ENCODE data around the gene FAM174B. TPM values are rescaled to one million over a fixed set of nuclear protein-coding genes. Genes with fewer than 3 reads are reported as not detected.

The FAM174B gene
- total and polyA plus RNA-seq, 3 donors from 2014 or later: 15.7 to 18.7 (median 18.6) TPM

DNA sequence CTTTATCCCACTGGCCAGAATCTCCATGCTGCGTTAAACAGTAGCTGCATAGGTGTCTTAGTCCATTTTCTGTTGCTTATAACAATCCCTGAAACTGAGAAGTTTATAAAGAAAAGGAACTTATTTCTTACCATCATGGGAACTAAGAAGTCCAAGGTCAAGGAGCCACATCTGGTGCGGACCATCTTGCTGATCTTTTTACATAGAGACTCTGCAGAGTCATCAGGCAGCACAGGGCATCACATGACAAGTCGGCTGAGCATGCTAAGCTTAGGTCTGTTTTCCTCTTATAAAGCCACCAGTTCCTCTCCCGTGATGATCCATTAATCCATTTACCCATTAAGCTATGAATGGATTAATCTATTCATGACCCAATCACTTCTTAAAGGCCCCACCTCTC lies 22.4 kb upstream of the FAM174B start:
- WGBS, 2 donors: 50 to 58% methylated on average over 4 of the region's 4 CpGs
- Histone ChIP-seq H3K9me3 (no peaks in the 10 kb centered on the region), H3K27me3 (no peaks in the 10 kb centered on the region), H3K4me3 (no peak overlapping the region), H3K27ac (no peak overlapping the region), H3K4me1 (no peaks in the 10 kb centered on the region), H3K36me3 (ENCODE audit: low read depth, missing control alignments) (no peaks in the 10 kb centered on the region)
- DNase-seq: peak; percentile 76
- intact Hi-C loops (cut with DNase I; ENCODE audit: low total_unique reads): no loop called here
- TF ChIP-seq, protein P1, sequence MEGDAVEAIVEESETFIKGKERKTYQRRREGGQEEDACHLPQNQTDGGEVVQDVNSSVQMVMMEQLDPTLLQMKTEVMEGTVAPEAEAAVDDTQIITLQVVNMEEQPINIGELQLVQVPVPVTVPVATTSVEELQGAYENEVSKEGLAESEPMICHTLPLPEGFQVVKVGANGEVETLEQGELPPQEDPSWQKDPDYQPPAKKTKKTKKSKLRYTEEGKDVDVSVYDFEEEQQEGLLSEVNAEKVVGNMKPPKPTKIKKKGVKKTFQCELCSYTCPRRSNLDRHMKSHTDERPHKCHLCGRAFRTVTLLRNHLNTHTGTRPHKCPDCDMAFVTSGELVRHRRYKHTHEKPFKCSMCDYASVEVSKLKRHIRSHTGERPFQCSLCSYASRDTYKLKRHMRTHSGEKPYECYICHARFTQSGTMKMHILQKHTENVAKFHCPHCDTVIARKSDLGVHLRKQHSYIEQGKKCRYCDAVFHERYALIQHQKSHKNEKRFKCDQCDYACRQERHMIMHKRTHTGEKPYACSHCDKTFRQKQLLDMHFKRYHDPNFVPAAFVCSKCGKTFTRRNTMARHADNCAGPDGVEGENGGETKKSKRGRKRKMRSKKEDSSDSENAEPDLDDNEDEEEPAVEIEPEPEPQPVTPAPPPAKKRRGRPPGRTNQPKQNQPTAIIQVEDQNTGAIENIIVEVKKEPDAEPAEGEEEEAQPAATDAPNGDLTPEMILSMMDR (IDR thresholded peaks at IDR 0.05): no peak
- TF ChIP-seq POLR2A (IDR thresholded peaks at IDR 0.05): no peak

DNA sequence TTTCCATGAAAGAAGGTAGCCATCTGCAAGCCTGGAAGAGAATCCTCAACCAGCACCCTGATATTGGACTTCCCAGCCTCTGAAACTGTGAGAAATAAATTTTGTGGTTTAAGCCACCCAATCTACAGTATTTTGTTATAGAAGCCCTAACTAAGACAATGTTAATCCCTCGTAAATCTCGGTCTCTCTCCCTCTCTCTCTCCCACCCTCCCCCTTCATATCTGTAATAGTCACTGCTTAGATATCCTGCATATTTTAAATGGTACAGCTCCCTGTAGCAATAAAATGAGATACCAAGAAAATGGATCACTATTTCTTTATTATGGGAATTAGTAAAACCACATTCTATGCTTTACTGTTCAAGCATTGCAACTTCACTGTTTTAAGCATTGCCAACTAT lies 21.0 kb upstream of the FAM174B start:
- intact Hi-C loops (cut with DNase I; ENCODE audit: low total_unique reads): no loop called here
- H3K27me3 ChIP-seq: no peaks in the 10 kb centered on the region
- no peak for DNase-seq
- H3K27ac ChIP-seq: no peak overlapping the region
- H3K4me3 ChIP-seq: no peak overlapping the region
- TF ChIP-seq POLR2A (IDR thresholded peaks at IDR 0.05): no peak
- TF ChIP-seq, protein P1 (IDR thresholded peaks at IDR 0.05): no peak
- H3K36me3 ChIP-seq (ENCODE audit: low read depth, missing control alignments): no peaks in the 10 kb centered on the region
- no peaks in the 10 kb centered on the region for H3K9me3 ChIP-seq
- H3K4me1 ChIP-seq: no peaks in the 10 kb centered on the region
- 96 to 98% methylated on average over 2 of the region's 2 CpGs for WGBS, 2 donors

DNA sequence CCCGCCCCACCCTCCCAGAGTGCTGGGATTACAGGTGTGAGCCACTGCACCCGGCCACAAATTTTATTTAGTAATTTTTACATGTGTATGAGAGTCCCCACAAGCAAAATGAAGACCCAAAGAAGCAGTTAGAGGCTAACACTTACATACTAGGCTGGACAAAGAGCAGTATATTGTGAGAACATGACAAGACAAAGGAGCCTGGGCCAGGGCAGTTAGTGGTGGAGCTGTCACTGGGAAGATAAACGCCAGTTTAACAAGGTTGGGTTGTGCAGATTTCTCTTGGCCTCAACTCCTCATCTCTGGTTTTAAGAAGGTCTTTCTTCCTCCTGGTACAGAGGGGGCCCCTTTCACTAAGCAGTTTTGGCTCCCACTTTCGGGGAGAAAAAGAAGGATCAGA lies 19.9 kb upstream of the FAM174B start:
- WGBS, 2 donors: 93 to 95% methylated on average over 4 of the region's 4 CpGs
- H3K27me3 ChIP-seq: no peaks in the 10 kb centered on the region
- H3K36me3 ChIP-seq (ENCODE audit: low read depth, missing control alignments): no peaks in the 10 kb centered on the region
- no peak overlapping the region for H3K4me3 ChIP-seq
- no peaks in the 10 kb centered on the region for H3K4me1 ChIP-seq
- intact Hi-C loops (cut with DNase I; ENCODE audit: low total_unique reads): no loop called here
- DNase-seq: no peak
- no peaks in the 10 kb centered on the region for H3K9me3 ChIP-seq
- TF ChIP-seq POLR2A (IDR thresholded peaks at IDR 0.05): no peak
- TF ChIP-seq, protein P1 (IDR thresholded peaks at IDR 0.05): no peak
- no peak overlapping the region for H3K27ac ChIP-seq

DNA sequence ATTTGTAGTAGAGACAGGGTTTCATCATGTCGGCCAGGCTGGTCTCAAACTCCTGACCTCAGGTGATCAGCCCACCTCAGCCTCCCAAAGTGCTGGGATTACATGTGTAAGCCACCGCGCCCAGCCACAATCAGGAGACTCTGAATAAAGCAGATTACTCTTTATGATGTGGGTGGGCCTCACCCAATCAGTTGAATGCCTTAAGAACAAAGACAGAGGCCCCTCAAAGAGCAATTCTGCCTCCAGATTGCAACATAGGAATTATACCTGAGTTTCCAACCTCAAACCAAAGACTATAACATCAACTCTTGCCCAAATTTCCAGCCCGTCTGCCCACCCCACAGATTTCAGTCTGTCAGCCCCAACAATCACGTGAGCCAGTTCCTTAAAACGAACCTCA lies 18.8 kb upstream of the FAM174B start:
- intact Hi-C loops (cut with DNase I; ENCODE audit: low total_unique reads): no loop called here
- no peaks in the 10 kb centered on the region for H3K27me3 ChIP-seq
- H3K27ac ChIP-seq: no peak overlapping the region
- no peaks in the 10 kb centered on the region for H3K9me3 ChIP-seq
- no peaks in the 10 kb centered on the region for H3K4me1 ChIP-seq
- WGBS, 2 donors: 89 to 97% methylated on average over 6 of the region's 6 CpGs
- H3K36me3 ChIP-seq (ENCODE audit: low read depth, missing control alignments): no peaks in the 10 kb centered on the region
- H3K4me3 ChIP-seq: no peak overlapping the region
- no peak for TF ChIP-seq POLR2A (IDR thresholded peaks at IDR 0.05)
- TF ChIP-seq, protein P1 (IDR thresholded peaks at IDR 0.05): no peak
- DNase-seq: no peak

DNA sequence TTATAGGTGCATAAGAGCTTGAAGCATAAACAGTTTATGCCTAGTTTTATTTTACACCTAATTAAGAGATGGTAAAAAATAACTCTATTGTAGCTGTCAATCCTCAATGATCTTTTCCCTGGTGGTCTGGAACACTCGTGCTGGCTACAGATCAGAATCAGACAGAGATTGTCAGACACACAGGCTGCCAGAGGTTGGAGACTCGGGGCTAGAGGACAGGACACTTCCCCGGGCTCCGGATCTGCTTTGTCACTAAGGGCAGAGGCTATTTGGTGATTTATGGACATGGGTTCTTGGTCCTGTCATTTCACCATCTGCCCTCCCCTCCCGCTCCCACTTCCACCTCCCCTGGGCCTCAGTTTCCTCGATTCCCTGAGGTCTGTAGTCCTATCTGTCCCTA lies 16.5 kb upstream of the FAM174B start:
- Histone ChIP-seq H3K4me1 (peaks cover 6% of the 10 kb centered on the region), H3K36me3 (ENCODE audit: low read depth, missing control alignments) (no peaks in the 10 kb centered on the region), H3K27me3 (no peaks in the 10 kb centered on the region), H3K9me3 (no peaks in the 10 kb centered on the region), H3K4me3 (no peak overlapping the region), H3K27ac (no peak overlapping the region)
- intact Hi-C loops (cut with DNase I; ENCODE audit: low total_unique reads): no loop called here
- TF ChIP-seq, protein P1 (IDR thresholded peaks at IDR 0.05): no peak
- TF ChIP-seq POLR2A (IDR thresholded peaks at IDR 0.05): no peak
- no peak for DNase-seq
- 63 to 77% methylated on average over 6 of the region's 6 CpGs for WGBS, 2 donors

All from testis (tissue), 3 donors.